ENCODE results near the gene NUCB1. TPM values are rescaled to one million over a fixed set of nuclear protein-coding genes. Genes with fewer than 3 reads are reported as not detected.

Gene NUCB1
- total RNA-seq, result 117 and 149 TPM in 2 replicates

GRCh38 chr19:48899781-48900476 lies at the start of gene NUCB1:
Gene NUCB1, plus strand, starts transcription at chr19:48900312. Its CDS starts 485 bp downstream, at chr19:48900797.

GRCh38 chr19:48868114-48868886 lies 31.8 kb upstream of the NUCB1 start, which contains the start of gene PLEKHA4:
Gene PLEKHA4, minus strand, starts transcription at chr19:48868617. Its CDS starts 997 bp downstream, at chr19:48867620.

DNA sequence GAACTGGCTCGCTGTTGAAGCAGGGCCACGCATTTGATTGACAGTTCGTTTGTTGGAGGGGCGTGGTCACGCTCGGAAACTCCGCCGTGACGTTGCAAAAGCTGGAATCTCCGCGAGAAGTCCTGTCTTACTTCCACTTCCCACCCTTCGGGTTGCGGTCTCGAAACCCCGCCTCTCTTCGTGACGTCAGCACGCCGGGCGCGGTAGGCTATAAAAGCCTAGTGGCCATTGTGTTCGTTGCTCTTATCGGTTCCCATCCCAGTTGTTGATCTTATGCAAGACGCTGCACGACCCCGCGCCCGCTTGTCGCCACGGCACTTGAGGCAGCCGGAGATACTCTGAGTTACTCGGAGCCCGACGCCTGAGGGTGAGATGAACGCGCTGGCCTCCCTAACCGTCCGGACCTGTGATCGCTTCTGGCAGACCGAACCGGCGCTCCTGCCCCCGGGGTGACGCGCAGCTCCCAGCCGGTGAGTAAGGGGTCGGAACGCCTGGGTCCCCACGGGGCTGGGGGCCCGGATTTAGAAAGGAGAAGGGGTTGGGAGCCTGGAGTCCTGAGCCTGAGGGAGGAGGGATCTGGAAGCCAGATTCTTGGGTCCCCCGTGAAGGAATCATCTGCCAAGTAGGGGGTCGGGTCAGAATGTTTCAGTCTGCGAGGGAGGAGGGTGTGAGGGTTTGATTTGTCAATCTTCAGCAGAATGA lies 27.8 kb upstream of the NUCB1 start, which contains the start of gene PPP1R15A:
TSS of gene PPP1R15A (plus strand) at position 240 of the 702 bp plus-strand sequence. CDS start 813 bp downstream, outside the sequence.

GRCh38 chr19:48933382-48933932 lies 33.3 kb downstream of the NUCB1 start, which contains the start of gene DHDH:
Gene DHDH, plus strand, starts transcription at chr19:48933699. Its CDS starts 23 bp downstream, at chr19:48933722.

GRCh38 chr19:48954595-48955307 lies 54.6 kb downstream of the NUCB1 start, which contains the start of gene BAX:
Gene BAX, plus strand, starts transcription at chr19:48954875. Its CDS starts 54 bp downstream, at chr19:48954929.

DNA sequence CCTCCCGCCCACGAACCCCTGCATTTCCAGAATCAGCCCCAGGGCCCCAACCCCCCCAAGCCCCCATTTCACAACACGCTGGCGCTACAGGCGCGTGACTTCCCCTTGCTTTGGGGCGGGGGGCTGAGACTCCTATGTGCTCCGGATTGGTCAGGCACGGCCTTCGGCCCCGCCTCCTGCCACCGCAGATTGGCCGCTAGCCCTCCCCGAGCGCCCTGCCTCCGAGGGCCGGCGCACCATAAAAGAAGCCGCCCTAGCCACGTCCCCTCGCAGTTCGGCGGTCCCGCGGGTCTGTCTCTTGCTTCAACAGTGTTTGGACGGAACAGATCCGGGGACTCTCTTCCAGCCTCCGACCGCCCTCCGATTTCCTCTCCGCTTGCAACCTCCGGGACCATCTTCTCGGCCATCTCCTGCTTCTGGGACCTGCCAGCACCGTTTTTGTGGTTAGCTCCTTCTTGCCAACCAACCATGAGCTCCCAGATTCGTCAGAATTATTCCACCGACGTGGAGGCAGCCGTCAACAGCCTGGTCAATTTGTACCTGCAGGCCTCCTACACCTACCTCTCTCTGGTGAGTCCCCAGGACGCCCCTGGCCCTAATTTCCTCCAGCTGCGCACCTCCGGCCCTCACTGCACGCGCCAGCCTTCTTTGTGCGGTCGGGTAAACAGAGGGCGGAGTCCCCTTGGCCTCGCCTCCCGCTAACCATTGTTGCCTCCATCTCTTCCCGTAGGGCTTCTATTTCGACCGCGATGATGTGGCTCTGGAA lies 65.1 kb downstream of the NUCB1 start, which contains the start of gene FTL:
TSS of gene FTL (plus strand) at position 270 of the 766 bp plus-strand sequence. CDS start at position 469, 199 bp downstream.

Other genes starting within 250 kb of the NUCB1 start
- gene NTN5, start 227.3 kb upstream of the NUCB1 start, total RNA-seq, result not detected in 2 replicates
- not detected in 2 replicates for gene FUT2, start 204.3 kb upstream of the NUCB1 start, total RNA-seq
- 0.28 TPM in 2 replicates for gene MAMSTR, start 180.6 kb upstream of the NUCB1 start, total RNA-seq
- 1.3 and 2.3 TPM in 2 replicates for gene RASIP1, start 159.7 kb upstream of the NUCB1 start, total RNA-seq
- gene IZUMO1, start 153.4 kb upstream of the NUCB1 start, total RNA-seq, result not detected in 2 replicates
- gene FUT1, start 147.7 kb upstream of the NUCB1 start, total RNA-seq, result 0.28 TPM in 2 replicates
- 0.14 and 0.28 TPM in 2 replicates for gene FGF21, start 144.8 kb upstream of the NUCB1 start, total RNA-seq
- 26.6 and 28.4 TPM in 2 replicates for gene BCAT2, start 89.3 kb upstream of the NUCB1 start, total RNA-seq
- gene HSD17B14, start 63.8 kb upstream of the NUCB1 start, total RNA-seq, result 6.8 and 7.3 TPM in 2 replicates
- 6.5 and 10.6 TPM in 2 replicates for gene PLEKHA4, start 31.7 kb upstream of the NUCB1 start, total RNA-seq
- gene PPP1R15A, start 27.9 kb upstream of the NUCB1 start, total RNA-seq, result 51.6 and 53.1 TPM in 2 replicates
- gene TULP2, start 1.6 kb upstream of the NUCB1 start, total RNA-seq, result 0.28 and 0.55 TPM in 2 replicates
- 0.14 and 0.18 TPM in 2 replicates for gene DHDH, start 33.4 kb downstream of the NUCB1 start, total RNA-seq
- 77.2 and 141 TPM in 2 replicates for gene BAX, start 54.6 kb downstream of the NUCB1 start, total RNA-seq
- gene FTL, start 65.0 kb downstream of the NUCB1 start, total RNA-seq, result 5,813 and 7,581 TPM in 2 replicates
- 29.0 and 45.9 TPM in 2 replicates for gene GYS1, start 93.0 kb downstream of the NUCB1 start, total RNA-seq
- gene RUVBL2, start 93.6 kb downstream of the NUCB1 start, total RNA-seq, result 201 and 206 TPM in 2 replicates
- not detected in 2 replicates for gene LHB, start 116.8 kb downstream of the NUCB1 start, total RNA-seq
- not detected in 2 replicates for gene CGB3, start 124.0 kb downstream of the NUCB1 start, total RNA-seq
- not detected in 2 replicates for gene CGB2, start 131.6 kb downstream of the NUCB1 start, total RNA-seq
- gene CGB1, start 136.6 kb downstream of the NUCB1 start, total RNA-seq, result not detected in 2 replicates
- gene CGB5, start 143.5 kb downstream of the NUCB1 start, total RNA-seq, result not detected in 2 replicates
- not detected in 2 replicates for gene CGB8, start 148.8 kb downstream of the NUCB1 start, total RNA-seq
- gene CGB7, start 157.4 kb downstream of the NUCB1 start, total RNA-seq, result 0.09 and 0.14 TPM in 2 replicates
- not detected in 2 replicates for gene NTF4, start 164.5 kb downstream of the NUCB1 start, total RNA-seq
- gene KCNA7, start 172.4 kb downstream of the NUCB1 start, total RNA-seq, result not detected in 2 replicates
- 106 and 162 TPM in 2 replicates for gene SNRNP70, start 185.1 kb downstream of the NUCB1 start, total RNA-seq
- gene LIN7B, start 214.1 kb downstream of the NUCB1 start, total RNA-seq, result 8.9 and 11.0 TPM in 2 replicates
- gene C19orf73, start 218.8 kb downstream of the NUCB1 start, total RNA-seq, result 0.28 and 0.83 TPM in 2 replicates
- 1.4 and 1.6 TPM in 2 replicates for gene PPFIA3, start 219.2 kb downstream of the NUCB1 start, total RNA-seq